Right lobe of liver (tissue), 4 donors: ENCODE data around the gene HDAC10.

ENCODE experiments used
- CTCF ChIP-seq, 4 donors: fragments of 200-600 bp in 3 of 4; fragments of 450-650 bp in 1 of 4; IDR thresholded peaks; one replicate each; pipeline versions ENCODE4 v1.5.1 to v1.8.0; 2016 to 2022; ENCODE audit warnings: antibody characterized with exemption in 4 of 4, mild to moderate bottlenecking in 2 of 4
- POLR2A ChIP-seq: fragments of 450-650 bp; IDR thresholded peaks from one replicate; pipeline ENCODE4 v1.6.1; 2017; ENCODE audit warnings: antibody characterized with exemption, mild to moderate bottlenecking
- donor health status: DM: no; HTN: no; CAD: no.
- donor health status: DM: no; HTN: no; CAD: no.
- donor health status: DM: no; HTN: yes; CAD: no.

- TF ChIP-seq CTCF (IDR thresholded peaks at IDR 0.05) (no peak), POLR2A (no peak)
Measured at GRCh38 chr22:50228366-50228765, 22.7 kb downstream of the HDAC10 start.
